Mesodermal cell (in vitro differentiated cells): ENCODE measurements around the gene ABR.

Source experiments
- H3K27ac ChIP-seq: 2 replicates; pipeline ENCODE4 v1.7.0; 2013; ENCODE audit warnings: mild to moderate bottlenecking, low read depth, low read length, moderate library complexity; ENCODE audit not compliant: severe bottlenecking
- H3K36me3 ChIP-seq: 2 replicates; pipeline ENCODE4 v1.7.1; 2013; ENCODE audit warnings: mild to moderate bottlenecking, low read length, moderate library complexity; ENCODE audit not compliant: control insufficient read depth, insufficient read depth
- H3K4me1 ChIP-seq: one replicate; pipeline ENCODE4 v1.7.1; 2013; ENCODE audit warnings: mild to moderate bottlenecking, low read length; ENCODE audit not compliant: insufficient read depth, control insufficient read depth, poor library complexity, severe bottlenecking
- H3K4me3 ChIP-seq: 2 replicates; pipeline ENCODE4 v1.7.0; 2013; ENCODE audit warnings: low read length, control low read depth, mild to moderate bottlenecking; ENCODE audit not compliant: insufficient read depth, poor library complexity, severe bottlenecking; ENCODE audit errors: extremely low read depth
- H3K9me3 ChIP-seq: 2 replicates; pipeline ENCODE4 v1.7.1; 2013; ENCODE audit warnings: mild to moderate bottlenecking, low read length, moderate library complexity; ENCODE audit not compliant: control insufficient read depth
- WGBS, 2 experiments: methylation state at CpG; one replicate each; pipeline ENCODE4 v1.1.5; 2013; ENCODE audit warnings: missing lambda C conversion rate in 2 of 2; ENCODE audit not compliant: insufficient coverage in 2 of 2; 5-methylcytosine and 5-hydroxymethylcytosine counted together

ABR gene

GRCh38 chr17:992933-993332 is 186.8 kb downstream of the ABR start:
- Histone ChIP-seq H3K9me3 (peaks cover 4% of the 10 kb centered on the region), H3K4me3 (no peak overlapping the region), H3K4me1 (no peaks in the 10 kb centered on the region), H3K36me3 (no peaks in the 10 kb centered on the region), H3K27ac (no peak overlapping the region)
- 60 to 73% methylated on average over 9 to 11 of the region's 13 CpGs for WGBS, 2 experiments

- Histone ChIP-seq H3K36me3 (no peaks in the 10 kb centered on the region), H3K4me1 (no peaks in the 10 kb centered on the region)
Observed at GRCh38 chr17:988561-988960, 191.2 kb downstream of the ABR start.

GRCh38 chr17:987931-988330 is 191.8 kb downstream of the ABR start:
- Histone ChIP-seq H3K4me3 (no peak overlapping the region), H3K36me3 (no peaks in the 10 kb centered on the region), H3K4me1 (no peaks in the 10 kb centered on the region), H3K27ac (no peak overlapping the region), H3K9me3 (no peaks in the 10 kb centered on the region)
- WGBS, 2 experiments: 91% methylated on average over 10 to 15 of the region's 15 CpGs

More at GRCh38 chr17:988561-988960, 191.2 kb downstream of the ABR start:
- Histone ChIP-seq H3K27ac (no peak overlapping the region), H3K9me3 (no peaks in the 10 kb centered on the region), H3K4me3 (no peak overlapping the region)
- WGBS, 2 experiments: 91 to 93% methylated on average over 10 to 11 of the region's 11 CpGs

- Histone ChIP-seq H3K4me1 (peaks cover under 1% of the 10 kb centered on the region), H3K27ac (no peak overlapping the region), H3K9me3 (no peaks in the 10 kb centered on the region), H3K4me3 (no peak overlapping the region), H3K36me3 (no peaks in the 10 kb centered on the region)
- WGBS, 2 experiments: 88 to 95% methylated on average over 6 of the region's 6 CpGs
Observed at GRCh38 chr17:986322-986929, 193.4 kb downstream of the ABR start.

GRCh38 chr17:983921-984320 is 195.9 kb downstream of the ABR start:
- Histone ChIP-seq H3K36me3 (no peaks in the 10 kb centered on the region), H3K4me3 (no peak overlapping the region), H3K4me1 (peaks cover 6% of the 10 kb centered on the region), H3K27ac (no peak overlapping the region), H3K9me3 (no peaks in the 10 kb centered on the region)
- WGBS, 2 experiments: 94 to 100% methylated on average over 1 to 2 of the region's 3 CpGs

- H3K4me3 ChIP-seq: no peak overlapping the region
- H3K9me3 ChIP-seq: no peaks in the 10 kb centered on the region
- 12 to 36% methylated on average over 5 of the region's 10 CpGs for WGBS, 2 experiments
- no peak overlapping the region for H3K27ac ChIP-seq
- no peaks in the 10 kb centered on the region for H3K36me3 ChIP-seq
- peaks cover 15% of the 10 kb centered on the region for H3K4me1 ChIP-seq
Observed at GRCh38 chr17:981292-981658, 198.5 kb downstream of the ABR start.

- Histone ChIP-seq H3K36me3 (no peaks in the 10 kb centered on the region), H3K4me3 (peak overlapping the region; percentile 82), H3K27ac (peak overlapping the region; percentile 75), H3K9me3 (no peaks in the 10 kb centered on the region), H3K4me1 (peaks cover 15% of the 10 kb centered on the region)
- WGBS, 2 experiments: 54 to 61% methylated on average over 29 to 30 of the region's 43 CpGs
Observed at GRCh38 chr17:980406-981291, 199.1 kb downstream of the ABR start.

- Histone ChIP-seq H3K4me1 (peaks cover 23% of the 10 kb centered on the region), H3K36me3 (peaks cover 5% of the 10 kb centered on the region), H3K4me3 (peak within 1 kb of the TSS; percentile 82), H3K27ac (peak within 1 kb of the TSS; percentile 75), H3K9me3 (no peaks in the 10 kb centered on the region)
- 0 to 3% methylated on average over 39 to 64 of the region's 94 CpGs for WGBS, 2 experiments
Observed at GRCh38 chr17:979539-980405, 200.0 kb downstream of the ABR start, which contains the start of gene NXN. Gene NXN (minus strand): TSS chr17:979776.

- Histone ChIP-seq H3K27ac (peak overlapping the region; percentile 64), H3K4me3 (peak overlapping the region; percentile 82), H3K36me3 (peaks cover 5% of the 10 kb centered on the region), H3K4me1 (peaks cover 23% of the 10 kb centered on the region), H3K9me3 (no peaks in the 10 kb centered on the region)
- 0% methylated on average over 15 to 39 of the region's 42 CpGs for WGBS, 2 experiments
Observed at GRCh38 chr17:979212-979538, 200.6 kb downstream of the ABR start.
